Coronary artery (tissue), 2 donors: ENCODE measurements around the gene SCN4B.
"Not testable (repeated sequence)": the region's sequence is repeated elsewhere in the genome, so short reads cannot be mapped to it uniquely, and the experiment has no call there.

Experiments
- DNase-seq: peaks from one replicate; pipeline ENCODE4 v3.0.0-alpha.2; 2017; ENCODE audit warnings: low spot score
- H3K27ac ChIP-seq, 2 donors: fragments of 200-600 bp; sonication (generic); one replicate each; pipeline ENCODE4 v1.5.1; 2016 to 2019
- H3K4me3 ChIP-seq: fragments of 200-600 bp; sonication (generic); 2 replicates; pipeline ENCODE4 v1.5.1; 2016; ENCODE audit warnings: mild to moderate bottlenecking, moderate library complexity
- CTCF ChIP-seq: fragments of 200-600 bp; sonication (generic); IDR thresholded peaks from one replicate; pipeline ENCODE4 v1.5.1; 2019; ENCODE audit warnings: antibody characterized with exemption

SCN4B gene

GRCh38 chr11:118194835-118195627 lies 42.4 kb upstream of the SCN4B start:
- Histone ChIP-seq H3K4me3 (no peak overlapping the region), H3K27ac (no peak overlapping the region)
- TF ChIP-seq CTCF, result no peak
- peak; percentile 73 for DNase-seq

- TF ChIP-seq CTCF, result no peak
- H3K27ac ChIP-seq, result no peak overlapping the region
- no peak overlapping the region for H3K4me3 ChIP-seq
- no peak for DNase-seq
These were observed 41.4 kb upstream of the SCN4B start for GRCh38 chr11:118193910-118194566.

GRCh38 chr11:118192817-118193216 lies 40.2 kb upstream of the SCN4B start:
- H3K27ac ChIP-seq, DNase-seq, H3K4me3 ChIP-seq: not testable (repeated sequence)

- not testable (repeated sequence) for DNase-seq
These were observed 38.4 kb upstream of the SCN4B start for GRCh38 chr11:118190942-118191506.

GRCh38 chr11:118186346-118187107 lies 33.9 kb upstream of the SCN4B start:
- no peak for DNase-seq
- TF ChIP-seq CTCF, result no peak
- Histone ChIP-seq H3K27ac (no peak overlapping the region), H3K4me3 (no peak overlapping the region)

More at GRCh38 chr11:118190942-118191506, 38.4 kb upstream of the SCN4B start:
- not testable (repeated sequence) for H3K27ac ChIP-seq, H3K4me3 ChIP-seq

- Histone ChIP-seq H3K4me3 (no peak overlapping the region), H3K27ac (no peak overlapping the region)
- DNase-seq, result no peak
- TF ChIP-seq CTCF, result no peak
These were observed 32.4 kb upstream of the SCN4B start for GRCh38 chr11:118184784-118185579.

- DNase-seq, H3K27ac ChIP-seq: not testable (repeated sequence)
These were observed 31.1 kb upstream of the SCN4B start for GRCh38 chr11:118183691-118184090.

DNA sequence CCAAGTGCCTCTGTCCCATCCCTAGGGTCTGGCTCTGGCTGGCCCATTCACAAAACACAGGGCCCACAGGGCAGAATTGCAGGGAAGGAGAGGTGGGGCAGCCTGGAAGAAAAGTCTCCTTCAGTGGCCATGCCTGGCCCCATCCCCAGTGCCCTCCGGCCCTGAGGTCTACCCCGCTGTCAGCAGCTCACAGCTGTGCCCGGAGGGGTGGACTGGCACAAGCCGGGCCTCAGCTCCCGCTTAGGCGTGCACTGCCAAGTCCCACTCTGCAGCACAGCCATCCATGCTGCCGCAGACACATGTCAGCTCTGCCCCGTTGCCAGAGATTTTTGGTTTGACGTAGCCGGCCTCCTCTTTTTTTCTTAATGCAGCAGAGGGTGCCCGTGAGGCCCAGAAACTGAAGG lies 27.7 kb upstream of the SCN4B start:
- no peak overlapping the region for H3K27ac ChIP-seq
- H3K4me3 ChIP-seq, result peak overlapping the region; percentile 39
- no peak for DNase-seq

More at GRCh38 chr11:118183691-118184090, 31.1 kb upstream of the SCN4B start:
- H3K4me3 ChIP-seq, result not testable (repeated sequence)

More for the DNA sequence above, 27.7 kb upstream of the SCN4B start:
- TF ChIP-seq CTCF, result no peak
